Umbilical cord (tissue), 2 donors: ENCODE data around the gene ELOB. TPM values are rescaled to one million over a fixed set of nuclear protein-coding genes. Genes with fewer than 3 reads are reported as not detected.

Experiments
- DNase-seq: peaks from one replicate; pipeline ENCODE4 v3.0.0-alpha.2; 2015; ENCODE audit warnings: low spot score
- total RNA-seq: library from RNA; depleted of rRNA; stranded (reverse); fragments of >200 nt; gene quantifications from one replicate; pipeline ENCODE4 v1.2.3, GENCODE V29; 2014; ENCODE audit warnings: low replicate concordance; ENCODE audit not compliant: insufficient read depth

ELOB gene
- total RNA-seq, 1 donor from 2014 or later: 159 TPM

- DNase-seq: no peak
Observed at GRCh38 chr16:2748757-2749455, 28.2 kb downstream of the ELOB start.

GRCh38 chr16:2745961-2746360 is 31.1 kb downstream of the ELOB start:
- no peak for DNase-seq

GRCh38 chr16:2745116-2745890 is 31.8 kb downstream of the ELOB start:
- no peak for DNase-seq

GRCh38 chr16:2744711-2745110 is 32.4 kb downstream of the ELOB start:
- DNase-seq: no peak

GRCh38 chr16:2743007-2743810 is 33.9 kb downstream of the ELOB start:
- DNase-seq: no peak

GRCh38 chr16:2742323-2743006 is 34.6 kb downstream of the ELOB start:
- DNase-seq: no peak

- DNase-seq: no peak
Observed at GRCh38 chr16:2741168-2741567, 35.9 kb downstream of the ELOB start.

- DNase-seq: no peak
Observed at GRCh38 chr16:2740476-2740875, 36.6 kb downstream of the ELOB start.

GRCh38 chr16:2739625-2740430 is 37.3 kb downstream of the ELOB start:
- DNase-seq: no peak

- no peak for DNase-seq
Observed at GRCh38 chr16:2738615-2739014, 38.5 kb downstream of the ELOB start.

GRCh38 chr16:2737895-2738418 is 39.1 kb downstream of the ELOB start:
- no peak for DNase-seq

GRCh38 chr16:2737238-2737605 is 39.9 kb downstream of the ELOB start:
- no peak for DNase-seq

GRCh38 chr16:2736476-2737237 is 40.4 kb downstream of the ELOB start:
- DNase-seq: no peak

- no peak for DNase-seq
Observed at GRCh38 chr16:2734844-2735515, 42.1 kb downstream of the ELOB start.

- DNase-seq: no peak
Observed at GRCh38 chr16:2728034-2728433, 49.0 kb downstream of the ELOB start.

GRCh38 chr16:2726923-2727322 is 50.2 kb downstream of the ELOB start:
- DNase-seq: no peak

- DNase-seq: no peak
Observed at GRCh38 chr16:2724816-2725348, 52.2 kb downstream of the ELOB start.

- DNase-seq: no peak
Observed at GRCh38 chr16:2724088-2724676, 52.9 kb downstream of the ELOB start.
